GM12878 (cell line): ENCODE data around the gene CTBP1.

Source experiments
- CTCF ChIP-seq, 3 experiments: IDR thresholded peaks in 2 of 3; conservative IDR thresholded peaks in 1 of 3; 2 replicates each; pipeline ENCODE4 v1.5.1; 2011; ENCODE audit warnings: low read depth in 3 of 3, low read length in 3 of 3, mild to moderate bottlenecking in 3 of 3, control low read depth in 2 of 3, moderate library complexity in 2 of 3, inconsistent platforms in 1 of 3, mixed read lengths in 1 of 3; ENCODE audit not compliant: control insufficient read depth in 2 of 3, insufficient read depth in 1 of 3; ENCODE audit errors: extremely low read depth in 1 of 3
- SMC3 ChIP-seq: IDR thresholded peaks from 2 replicates; pipeline ENCODE4 v1.6.1; 2011; ENCODE audit warnings: low read length, improper control_type of control experiment, borderline replicate concordance
- TF ChIP-seq, protein P1 (sequence below): IDR thresholded peaks from 2 replicates; pipeline ENCODE4 v1.6.1; 2012; ENCODE audit warnings: low read depth, low read length, improper control_type of control experiment

DNA sequence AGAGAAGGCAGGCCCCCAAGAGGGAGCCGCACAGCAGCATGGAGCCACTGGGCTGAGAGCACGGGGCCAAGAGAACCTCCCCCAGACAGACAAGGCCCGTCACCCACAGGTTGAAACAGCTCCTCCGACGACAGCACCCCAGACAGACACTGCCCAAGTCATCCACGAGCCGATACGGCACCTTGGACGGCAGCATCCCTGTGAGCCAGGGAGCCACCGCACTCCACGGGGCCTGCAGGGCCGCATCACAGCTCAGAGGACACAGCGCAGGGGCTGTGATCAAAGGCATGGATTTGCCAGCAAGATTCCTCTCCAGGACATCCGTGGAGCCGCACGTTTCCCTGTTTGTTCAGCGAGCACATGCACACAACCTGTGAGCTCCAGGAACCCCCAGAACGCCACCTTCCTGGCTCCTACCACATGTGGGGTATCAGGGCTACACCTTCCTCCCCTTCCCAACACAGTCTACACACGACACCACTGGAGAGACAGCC lies 3.9 kb downstream of the CTBP1 start:
- TF ChIP-seq SMC3 (no peak), CTCF (IDR thresholded peaks at IDR 0.05 in 2 of 3, conservative IDR thresholded peaks at IDR 0.05 in 1 of 3; ENCODE audit: control insufficient read depth in 2 of 3, extremely low read depth in 1 of 3, insufficient read depth in 1 of 3, low read depth in 3 of 3, low read length in 3 of 3) (no peak)
- TF ChIP-seq, protein P1, sequence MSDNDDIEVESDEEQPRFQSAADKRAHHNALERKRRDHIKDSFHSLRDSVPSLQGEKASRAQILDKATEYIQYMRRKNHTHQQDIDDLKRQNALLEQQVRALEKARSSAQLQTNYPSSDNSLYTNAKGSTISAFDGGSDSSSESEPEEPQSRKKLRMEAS = no peak
